T-helper 1 cell treated with Interleukin-12 subunit alpha and Interleukin-12 subunit beta and Interleukin-4 antibody, amounts not matched to agents 30 ng/mL and 1 ng/mL, for 36 hours (primary cell): Measurements from ENCODE around the gene AVPR1A. TPM values are rescaled to one million over a fixed set of nuclear protein-coding genes. Genes with fewer than 3 reads are reported as not detected.

ENCODE experiments used
- intact Hi-C: fragments of 100-400 bp; cut with micrococcal nuclease; formaldehyde crosslinking; loops from one replicate; pipeline ENCODE4 v1.15.1; 2024
- total RNA-seq: library from RNA; stranded (reverse); gene quantifications from 2 replicates; pipeline ENCODE4 v1.2.3, GENCODE V29; 2022

The AVPR1A gene
- total RNA-seq, 1 donor from 2014 or later = not detected

DNA sequence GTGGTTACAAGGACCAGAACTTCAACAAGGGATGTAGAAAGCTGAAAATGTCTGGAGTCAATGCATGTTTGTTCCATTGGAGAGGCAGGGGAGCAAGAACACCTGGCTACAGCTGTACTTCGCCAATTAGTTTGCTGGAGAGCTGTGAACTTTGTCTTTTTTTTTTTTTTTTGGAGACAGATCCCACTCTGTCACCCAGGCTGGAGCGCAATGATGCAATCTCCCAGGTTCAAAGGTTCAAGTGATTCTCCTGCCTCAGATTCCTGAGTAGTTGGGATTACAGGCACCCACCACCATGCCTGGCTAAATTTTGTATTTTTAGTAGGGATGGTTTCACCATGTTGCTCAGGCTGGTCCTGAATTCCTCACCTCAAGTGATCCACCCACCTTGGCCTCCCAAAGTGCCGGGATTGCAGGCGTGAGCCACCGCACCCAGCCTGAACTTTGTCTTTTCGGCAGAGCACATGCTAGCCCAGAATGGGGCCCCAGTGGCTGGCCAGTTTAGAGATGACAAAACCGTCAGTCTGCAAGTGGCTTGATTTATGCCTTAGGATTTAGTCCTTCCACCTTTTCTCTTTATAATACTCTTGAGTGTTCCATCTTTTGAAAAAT lies 55.5 kb downstream of the AVPR1A start:
- intact Hi-C loops = no loop called here

DNA sequence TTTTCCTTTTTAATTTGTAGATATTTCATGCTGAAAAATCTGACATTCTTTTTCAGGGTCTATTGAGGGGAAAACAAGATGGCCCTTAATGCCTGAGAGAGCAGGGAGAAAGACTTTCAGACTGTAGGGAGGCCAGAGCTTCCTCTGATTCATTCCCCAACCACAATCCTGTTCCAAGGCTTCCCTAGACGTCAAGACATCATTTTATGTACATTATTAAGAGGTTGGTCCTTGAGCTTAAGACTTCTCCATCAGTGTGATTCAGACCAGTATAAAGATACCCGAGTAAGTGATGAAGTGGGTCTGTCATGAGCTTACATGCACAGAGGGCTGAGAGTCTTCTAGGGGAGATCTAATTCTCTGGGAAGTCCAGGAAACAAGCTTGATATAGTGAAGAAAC lies 57.3 kb downstream of the AVPR1A start:
- intact Hi-C loops = no loop called here

DNA sequence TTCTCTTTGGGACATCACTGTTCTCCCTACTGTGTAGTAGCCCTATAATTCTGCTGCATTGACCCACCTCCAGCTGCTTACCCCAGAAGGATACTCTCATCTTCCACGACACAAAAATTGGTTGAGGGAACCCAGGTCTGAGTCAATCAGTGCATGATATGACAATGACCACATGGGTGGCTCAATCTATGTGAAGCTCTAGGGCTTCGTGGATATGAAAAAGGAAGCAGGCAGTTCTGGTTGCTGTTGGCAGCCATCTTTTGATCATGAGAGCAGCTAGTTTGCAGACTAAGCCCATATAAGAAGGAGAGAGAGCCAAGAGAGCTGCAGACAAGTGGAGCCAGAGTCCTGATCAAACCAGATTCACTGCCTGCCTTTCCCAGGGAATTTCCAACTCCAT lies 57.9 kb downstream of the AVPR1A start:
- intact Hi-C loops = no loop called here

Other genes starting within 250 kb of the AVPR1A start
- gene PPM1H, start 216.1 kb downstream of the AVPR1A start, total RNA-seq = 0.24 TPM in 1 of 2 replicates, not detected in the other